ENCODE results near the gene RCSD1. TPM values are rescaled to one million over a fixed set of nuclear protein-coding genes. Genes with fewer than 3 reads are reported as not detected.
"Not testable (repeated sequence)": the region's sequence is repeated elsewhere in the genome, so short reads cannot be mapped to it uniquely, and the experiment has no call there.

Gene RCSD1
- total RNA-seq, 1 donor from 2014 or later, result 32.7 TPM

DNA sequence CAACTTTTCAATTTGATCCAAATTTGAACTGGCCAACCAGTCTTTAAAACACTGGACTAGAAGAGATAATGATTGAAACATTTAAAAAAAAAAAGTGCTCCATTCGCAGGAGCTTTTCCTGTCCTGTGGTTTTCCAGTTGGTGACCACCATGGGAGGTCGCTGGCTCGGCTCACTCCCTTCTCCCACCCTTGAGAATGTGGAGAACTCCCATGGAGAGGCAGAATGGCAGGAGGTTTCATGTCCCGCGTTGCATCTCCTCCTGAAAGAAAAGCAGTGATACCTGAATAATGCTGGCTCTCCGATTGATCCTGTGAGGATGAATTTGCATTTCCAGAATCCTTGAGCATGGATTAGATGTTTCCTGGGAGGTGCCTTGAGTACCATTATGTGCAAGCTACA lies 75.2 kb downstream of the RCSD1 start:
- intact Hi-C loops (cut with DNase I), result no loop called here
- DNase-seq (ENCODE audit: low spot score), result no peak

DNA sequence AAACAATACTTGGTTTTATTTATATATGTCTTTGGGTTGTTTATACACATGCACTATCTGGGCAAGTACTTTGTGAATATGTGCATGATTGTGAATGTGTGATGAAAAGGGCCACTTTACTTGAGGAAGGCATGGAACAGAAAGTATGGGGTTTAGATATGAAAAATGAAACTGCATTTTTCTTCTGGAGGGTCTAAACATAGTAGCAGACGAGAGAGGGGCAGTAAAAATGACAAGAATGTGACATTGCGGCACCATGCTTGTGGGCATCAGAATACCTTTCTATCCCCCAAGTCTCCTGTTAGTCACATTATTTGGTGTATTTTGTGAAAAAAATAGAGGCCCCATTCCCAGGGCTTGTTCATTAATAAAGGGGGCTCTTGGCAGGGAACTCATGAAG lies 76.3 kb downstream of the RCSD1 start:
- intact Hi-C loops (cut with DNase I), result no loop called here
- no peak for DNase-seq (ENCODE audit: low spot score)

DNA sequence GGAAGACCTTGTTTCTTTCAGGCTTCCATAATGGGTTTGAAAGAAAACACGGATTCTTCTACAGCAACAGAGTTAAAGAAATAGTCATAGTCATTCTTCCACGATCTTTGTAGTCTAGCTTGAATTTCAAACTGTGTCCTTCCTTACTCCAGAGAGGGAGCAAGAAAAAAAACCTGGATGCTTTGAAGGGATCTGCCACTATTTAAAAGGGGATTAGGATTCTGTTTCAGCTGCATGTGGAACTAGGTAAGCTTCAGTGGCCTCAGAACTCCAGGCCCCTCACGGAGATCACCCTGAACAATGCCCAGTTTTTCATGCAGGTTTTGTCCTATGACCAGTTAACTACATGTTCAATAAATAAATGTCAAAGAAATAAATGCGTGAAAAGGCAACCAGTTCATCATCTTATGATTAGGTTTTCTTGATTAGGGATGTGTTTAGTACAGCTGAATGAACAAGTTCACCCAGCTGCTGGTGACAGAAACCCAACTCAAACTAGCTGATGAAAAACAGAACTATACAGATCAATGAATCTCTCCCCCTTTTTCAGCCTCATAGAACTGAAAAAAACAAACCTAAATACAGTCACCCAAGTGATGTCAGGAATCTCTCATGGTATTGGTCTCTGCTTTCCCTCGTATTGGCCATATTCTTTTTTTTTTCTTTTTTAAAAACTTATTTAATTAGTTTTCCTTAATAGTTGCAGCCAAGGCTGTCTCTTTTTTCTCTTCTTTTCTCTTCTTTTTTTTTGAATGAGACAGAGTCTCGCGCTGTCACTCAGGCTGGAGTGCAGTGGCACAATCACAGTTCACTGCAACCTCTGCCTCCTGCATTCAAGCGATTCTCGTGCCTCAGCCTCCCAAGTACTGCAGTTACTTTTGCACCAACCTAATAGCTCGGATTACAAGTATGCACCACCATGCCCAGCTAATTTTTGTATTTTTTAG lies 77.2 kb downstream of the RCSD1 start:
- no peak for DNase-seq (ENCODE audit: low spot score)
- intact Hi-C loops (cut with DNase I), result no loop called here

DNA sequence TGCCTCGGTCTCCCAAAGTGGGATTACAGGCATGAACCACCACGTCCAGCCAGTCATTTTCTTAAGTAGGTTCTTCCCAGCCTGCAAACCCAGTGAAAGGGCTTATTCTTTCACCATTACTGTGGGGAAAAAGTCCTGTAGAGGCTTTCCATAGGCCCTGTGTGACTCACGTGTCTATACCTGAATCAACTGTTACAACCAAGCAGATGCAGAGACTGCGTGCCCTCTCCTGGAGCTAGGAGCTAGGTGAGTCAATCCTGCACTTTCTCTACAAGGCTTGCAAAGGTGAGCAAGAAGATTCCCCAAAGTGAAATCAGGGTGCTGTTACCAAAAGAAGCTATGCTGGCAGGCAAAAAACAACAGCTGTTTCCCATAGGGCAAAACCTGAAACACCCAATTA lies 77.9 kb downstream of the RCSD1 start:
- intact Hi-C loops (cut with DNase I), result no loop called here
- no peak for DNase-seq (ENCODE audit: low spot score)

DNA sequence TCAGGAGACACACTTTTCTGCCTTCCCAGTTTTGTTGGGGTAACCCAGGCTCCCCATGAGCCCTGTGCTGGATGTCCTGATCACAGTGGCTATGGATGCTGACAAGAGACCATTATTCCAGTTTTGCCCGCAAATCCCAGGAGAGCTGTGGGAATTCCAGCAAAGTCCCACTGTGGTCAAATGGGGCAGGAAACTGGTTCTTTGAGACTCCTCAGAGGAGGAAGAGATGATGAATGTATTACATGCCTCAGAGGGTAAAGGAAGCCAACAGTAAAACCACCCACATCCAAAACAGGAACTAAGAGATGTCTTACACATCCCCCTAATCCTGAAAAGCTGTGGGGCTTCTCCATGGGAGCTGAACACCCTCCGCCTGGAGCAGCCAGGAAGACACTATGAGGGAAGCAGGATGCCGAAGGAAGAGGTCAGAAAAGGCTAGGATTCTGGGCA lies 78.9 kb downstream of the RCSD1 start:
- DNase-seq (ENCODE audit: low spot score), result no peak
- intact Hi-C loops (cut with DNase I), result no loop called here

DNA sequence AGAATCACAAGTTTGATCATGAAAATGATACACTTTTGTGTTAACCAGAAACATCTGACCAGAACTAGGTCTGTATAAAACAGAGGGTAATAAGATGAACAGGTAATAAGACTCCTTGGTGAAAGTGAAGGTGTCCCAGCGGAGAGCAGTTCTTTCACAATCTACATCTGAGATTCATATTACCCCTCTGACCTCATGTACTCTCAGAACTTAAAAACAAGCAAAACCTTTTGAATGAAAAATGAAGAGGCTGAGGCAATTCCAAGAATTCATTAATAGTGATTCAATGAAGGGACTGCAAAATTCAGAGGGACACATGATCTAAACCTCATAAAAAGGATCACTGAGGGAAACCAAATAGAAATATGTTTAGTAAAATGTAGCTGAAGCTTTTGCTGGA lies 80.8 kb downstream of the RCSD1 start:
- intact Hi-C loops (cut with DNase I), result no loop called here
- no peak for DNase-seq (ENCODE audit: low spot score)

DNA sequence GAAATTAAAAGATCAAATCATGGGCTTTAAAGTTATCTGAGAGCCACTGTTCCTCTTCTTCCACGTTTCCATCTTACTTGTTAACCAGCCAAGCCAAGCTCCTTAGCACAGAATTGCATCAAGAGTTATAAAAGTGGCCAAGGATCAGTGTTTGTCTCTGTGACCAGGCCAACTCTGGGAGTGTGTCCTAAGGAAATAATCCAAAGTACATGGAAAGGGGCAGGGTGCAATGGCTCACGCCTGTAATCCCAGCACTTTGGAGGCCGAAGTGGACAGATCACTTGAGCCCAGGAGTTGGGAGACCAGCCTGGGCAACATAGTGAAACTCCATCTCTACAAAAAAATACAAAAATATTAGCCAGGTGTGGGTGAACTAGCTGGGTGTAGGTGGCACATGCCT lies 81.8 kb downstream of the RCSD1 start:
- no peak for DNase-seq (ENCODE audit: low spot score)
- intact Hi-C loops (cut with DNase I), result no loop called here

DNA sequence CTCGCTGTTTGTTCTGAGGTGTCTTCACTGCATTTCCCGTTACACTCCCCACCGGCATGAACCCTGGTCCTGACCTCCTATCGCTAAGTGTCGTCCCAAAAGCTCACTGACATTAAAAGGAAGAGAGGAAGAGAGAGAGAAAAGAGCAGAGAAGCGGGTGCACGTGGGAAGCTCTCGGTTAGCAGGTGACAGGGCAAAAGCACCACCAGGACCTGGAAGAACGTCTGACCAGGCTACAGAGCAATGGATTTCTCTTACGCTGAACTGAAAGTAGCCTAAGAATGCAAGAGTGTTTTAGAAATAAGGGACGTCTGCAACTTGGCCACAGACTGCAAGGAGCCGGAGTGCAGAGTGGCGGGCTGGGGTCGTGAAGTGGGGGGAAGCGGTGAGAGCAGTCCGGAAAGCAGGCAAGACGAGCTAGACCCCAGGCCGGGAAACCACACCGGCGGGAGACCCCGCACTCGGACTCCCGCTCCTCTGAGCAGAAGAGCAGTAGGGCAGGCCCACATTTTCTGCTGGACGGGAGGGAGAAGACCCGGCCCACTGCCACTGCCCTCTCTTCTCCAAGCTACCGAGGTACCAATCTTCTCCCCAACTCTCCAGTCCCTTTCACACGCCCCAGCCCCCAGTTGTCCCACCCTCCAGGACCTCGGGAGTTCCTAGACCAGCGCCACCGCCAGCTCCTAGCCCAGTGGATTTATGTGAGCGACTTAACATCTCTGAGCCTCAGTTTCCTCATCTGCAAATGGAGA lies 83.5 kb downstream of the RCSD1 start:
- DNase-seq (ENCODE audit: low spot score), result no peak
- intact Hi-C loops (cut with DNase I), result loop anchor here (2.0 kb wide), 2 partner anchors 83 to 221 kb away; no protein-coding TSS in a partner anchor

DNA sequence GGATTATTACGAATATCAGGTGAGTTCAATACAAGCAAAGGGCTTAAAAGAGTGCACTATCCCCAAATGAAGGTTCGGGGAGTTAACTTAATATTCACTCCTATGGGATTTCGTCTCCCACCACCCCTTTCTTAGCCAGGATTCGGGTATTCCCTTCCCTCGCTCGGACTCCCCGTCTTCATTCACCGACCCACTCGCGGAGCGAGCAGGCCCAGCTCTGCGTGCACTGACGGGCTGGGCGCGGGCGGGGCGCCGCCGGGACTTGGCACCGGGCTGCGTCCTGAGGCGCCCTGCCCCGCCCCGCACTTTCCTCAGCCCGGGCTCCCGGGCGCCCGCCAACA lies 84.0 kb downstream of the RCSD1 start:
- peak; percentile 90 for DNase-seq (ENCODE audit: low spot score)
- intact Hi-C loops (cut with DNase I), result loop anchor here (2.0 kb wide), 2 partner anchors 83 to 221 kb away; no protein-coding TSS in a partner anchor

DNA sequence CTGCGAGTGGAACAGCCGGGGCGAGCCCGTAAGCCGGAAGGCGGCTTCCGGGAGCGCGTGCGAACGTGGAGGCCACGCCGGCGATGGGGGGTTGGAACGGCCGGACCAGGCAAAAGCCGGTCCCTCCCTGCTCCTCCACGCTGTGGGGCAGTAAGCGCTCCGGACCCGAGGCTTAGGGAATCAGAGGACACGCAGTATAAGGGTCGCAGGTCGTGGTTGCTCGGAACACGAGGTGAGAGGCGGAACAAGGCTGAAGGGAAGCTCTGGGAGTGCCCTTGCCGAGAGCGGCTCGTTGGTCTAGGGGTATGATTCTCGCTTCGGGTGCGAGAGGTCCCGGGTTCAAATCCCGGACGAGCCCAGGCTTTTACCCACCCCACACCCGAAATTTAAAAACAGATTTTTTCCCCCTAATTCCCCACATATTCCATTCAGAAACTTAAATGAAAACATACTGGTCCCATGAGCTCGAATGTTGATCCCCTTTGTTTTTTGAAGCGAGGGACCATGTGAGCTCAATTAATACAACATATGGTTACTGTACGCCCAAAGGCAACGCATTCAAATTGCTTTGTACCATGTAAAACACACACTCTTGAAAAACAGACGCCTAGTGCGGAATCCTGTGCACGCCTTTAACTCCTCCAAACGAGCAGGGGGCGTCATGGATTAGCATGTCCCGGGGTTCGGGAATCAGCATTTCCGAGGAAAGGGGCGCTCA lies 84.6 kb downstream of the RCSD1 start:
- intact Hi-C loops (cut with DNase I), result loop anchor here (2.0 kb wide), 2 partner anchors 82 to 220 kb away; no protein-coding TSS in a partner anchor
- DNase-seq (ENCODE audit: low spot score), result peak; percentile 94

DNA sequence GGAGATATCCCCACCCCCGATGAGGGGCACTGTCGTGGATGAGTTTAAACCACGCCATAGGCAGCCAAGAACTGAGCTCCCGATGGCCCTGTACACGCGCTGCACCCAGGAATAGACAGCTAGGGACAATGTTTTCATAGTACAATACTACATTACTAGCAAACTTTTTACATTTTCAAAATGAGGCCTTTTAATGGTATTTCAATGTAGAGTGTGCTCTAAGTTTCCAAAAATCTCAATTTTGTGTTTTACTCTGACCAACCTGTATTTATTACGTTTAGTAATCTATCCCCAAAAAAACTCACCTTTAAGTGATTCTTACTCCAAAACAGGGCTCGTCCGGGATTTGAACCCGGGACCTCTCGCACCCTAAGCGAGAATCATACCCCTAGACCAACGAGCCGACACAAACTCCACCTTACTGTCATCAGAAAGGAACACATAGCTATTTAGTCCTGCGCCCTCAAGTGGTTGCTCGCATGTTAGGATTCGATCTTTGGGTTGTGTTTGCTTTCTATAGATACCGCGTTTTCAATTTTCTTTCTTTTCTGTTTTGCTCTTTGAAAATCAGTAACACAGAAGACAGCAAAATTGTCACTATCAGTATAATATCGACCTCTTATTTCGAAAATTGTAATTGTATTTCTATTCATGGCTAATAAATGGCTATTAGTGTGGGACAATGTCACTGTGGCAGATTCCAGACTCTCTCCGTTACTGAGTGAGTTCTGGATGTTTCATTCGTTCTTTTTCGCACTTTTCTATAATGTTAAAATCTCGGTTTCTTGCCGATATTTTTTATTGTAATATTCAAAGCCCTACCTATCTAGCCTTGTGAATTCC lies 85.3 kb downstream of the RCSD1 start:
- DNase-seq (ENCODE audit: low spot score), result peak; percentile 87
- intact Hi-C loops (cut with DNase I), result loop anchor here (2.0 kb wide), 2 partner anchors 81 to 219 kb away; no protein-coding TSS in a partner anchor

DNA sequence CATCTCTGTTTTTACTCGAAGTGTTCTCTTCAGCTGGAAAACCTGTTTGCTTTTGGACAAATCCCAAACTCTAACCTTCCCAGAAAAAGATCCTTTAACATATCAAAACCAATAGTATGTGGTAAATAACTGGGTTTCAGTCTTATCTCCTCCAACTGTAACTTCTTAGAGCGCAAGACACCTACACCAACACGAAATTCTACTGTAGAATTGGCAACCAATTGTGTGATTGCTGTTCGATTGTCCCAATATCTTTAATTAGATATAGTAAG lies 85.9 kb downstream of the RCSD1 start:
- intact Hi-C loops (cut with DNase I), result loop anchor here (2.0 kb wide), 2 partner anchors 81 to 219 kb away; no protein-coding TSS in a partner anchor
- DNase-seq (ENCODE audit: low spot score), result no peak

DNA sequence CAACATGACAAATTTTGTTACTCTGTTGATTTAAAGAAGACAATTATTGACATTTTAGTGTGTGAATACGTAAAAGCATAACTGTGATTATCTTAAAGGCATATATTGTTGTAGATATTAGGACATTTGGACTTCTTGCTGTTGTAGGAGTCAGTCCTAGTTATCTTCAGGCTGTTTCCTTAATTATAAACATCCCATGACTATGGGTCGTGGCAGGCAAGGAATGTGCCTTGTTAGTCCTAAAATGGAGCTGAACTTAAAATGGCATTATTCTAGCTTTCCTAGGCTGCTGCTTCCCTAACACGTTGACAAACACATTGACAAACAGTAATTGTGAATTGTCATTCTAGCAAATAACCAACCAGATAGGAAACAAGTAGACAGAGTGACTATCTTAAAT lies 87.3 kb downstream of the RCSD1 start:
- no peak for DNase-seq (ENCODE audit: low spot score)
- intact Hi-C loops (cut with DNase I), result no loop called here

DNA sequence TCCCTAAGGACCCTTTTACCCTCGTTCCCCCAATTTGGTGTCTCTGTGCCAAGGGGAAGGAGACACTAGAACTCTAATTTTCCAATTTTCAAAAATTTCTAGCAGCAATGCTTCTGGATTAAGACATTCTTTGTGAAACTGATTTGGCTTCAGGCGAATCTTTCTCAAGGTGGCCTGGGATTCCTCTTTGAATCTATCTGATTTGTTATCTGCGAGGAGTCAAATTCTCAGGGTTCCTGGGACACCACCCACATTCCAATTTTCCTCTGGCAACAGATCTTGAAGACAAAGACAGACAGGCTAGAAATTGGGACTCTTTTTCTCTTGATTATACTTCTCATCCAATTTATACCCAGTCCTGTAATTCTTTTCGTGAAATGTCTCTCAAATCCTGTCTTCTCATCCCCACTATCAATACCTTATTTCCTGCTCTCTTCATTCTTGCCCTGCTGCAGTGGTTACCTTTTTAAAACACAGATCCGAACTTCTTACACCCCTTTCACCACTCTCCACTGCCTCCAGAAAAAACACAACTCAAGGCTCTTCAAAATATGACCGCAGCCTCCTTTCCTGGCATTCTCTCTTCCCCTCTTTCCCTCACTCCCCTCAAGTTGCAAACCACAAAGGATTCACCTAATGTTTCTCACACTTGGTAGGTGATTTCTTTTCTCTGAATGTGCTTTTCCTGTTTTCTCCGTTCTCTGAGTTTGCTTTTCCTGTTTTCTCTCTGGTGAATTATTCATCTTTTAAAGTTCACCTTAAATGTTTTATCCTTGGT lies 89.1 kb downstream of the RCSD1 start:
- intact Hi-C loops (cut with DNase I), result no loop called here
- no peak for DNase-seq (ENCODE audit: low spot score)

DNA sequence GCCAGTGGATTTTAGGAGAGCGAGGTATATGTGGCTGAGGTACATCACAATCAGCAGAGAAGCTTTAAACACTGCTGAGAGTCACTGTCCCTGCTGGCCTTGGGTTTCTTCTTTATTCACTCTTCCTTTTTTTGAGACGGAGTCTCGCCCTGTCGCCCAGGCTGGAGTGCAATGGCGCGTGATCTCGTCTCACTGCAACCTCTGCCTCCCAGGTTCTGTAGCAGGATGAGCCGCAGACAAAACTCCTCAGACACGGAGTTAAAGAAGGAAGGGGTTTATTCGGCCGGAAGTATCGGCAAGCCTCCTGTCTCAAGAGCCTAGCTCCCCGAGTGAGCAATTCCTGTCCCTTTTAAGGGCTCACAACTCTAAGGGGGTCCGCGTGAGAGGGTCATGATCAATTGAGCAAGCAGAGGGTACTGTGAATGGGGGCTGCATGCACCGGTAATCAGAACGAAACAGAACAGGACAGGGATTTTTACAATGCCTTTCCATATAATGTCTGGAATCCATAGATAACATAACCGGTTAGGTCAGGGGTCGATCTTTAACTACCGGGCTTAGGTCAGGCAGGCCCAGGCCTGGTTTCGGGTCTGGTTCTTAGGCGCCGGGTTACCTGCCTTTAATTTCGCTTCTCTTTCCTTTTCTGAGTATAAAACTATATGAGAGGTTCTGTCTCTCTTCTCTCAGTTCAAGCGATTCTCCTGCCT lies 89.8 kb downstream of the RCSD1 start:
- not testable (repeated sequence) for DNase-seq (ENCODE audit: low spot score)
- intact Hi-C loops (cut with DNase I), result loop anchor here (2.0 to 5.0 kb wide), 3 partner anchors 83 to 362 kb away; partner anchors contain the start of genes DCAF6 and MPC2

DNA sequence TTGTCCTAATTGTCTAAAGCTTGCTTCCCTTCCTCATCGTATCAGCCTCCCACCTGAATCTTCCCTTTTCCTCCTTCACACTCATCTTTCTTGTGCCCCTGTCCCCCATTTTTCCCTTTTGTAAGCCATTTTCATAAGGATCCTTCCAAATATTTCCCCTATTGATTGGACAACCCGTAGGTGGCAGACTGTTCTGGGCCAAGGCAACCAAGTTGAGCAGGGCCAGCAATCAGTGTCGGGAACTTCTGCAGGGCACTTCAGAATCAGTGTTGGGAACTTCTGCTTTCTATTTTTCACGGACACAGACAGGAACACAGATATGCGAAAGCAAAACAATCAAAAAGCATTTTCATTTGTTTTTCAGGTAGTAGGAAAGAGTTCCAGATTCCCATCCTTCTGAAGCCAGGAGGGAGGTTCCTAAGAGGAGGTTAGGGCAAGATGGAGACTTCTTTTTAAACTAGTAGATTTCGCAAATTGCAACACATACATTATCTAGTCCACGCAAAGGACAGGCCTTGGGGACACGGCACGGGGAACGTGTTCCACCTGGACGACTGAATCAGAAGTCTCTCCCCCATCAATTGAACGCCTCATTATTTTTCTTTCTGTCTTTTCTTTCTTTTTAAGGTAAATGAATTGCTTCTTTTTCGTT lies 91.1 kb downstream of the RCSD1 start:
- DNase-seq (ENCODE audit: low spot score), result peak; percentile 82
- intact Hi-C loops (cut with DNase I), result loop anchor here (2.0 to 5.0 kb wide), 3 partner anchors 82 to 361 kb away; partner anchors contain the start of genes DCAF6 and MPC2

DNA sequence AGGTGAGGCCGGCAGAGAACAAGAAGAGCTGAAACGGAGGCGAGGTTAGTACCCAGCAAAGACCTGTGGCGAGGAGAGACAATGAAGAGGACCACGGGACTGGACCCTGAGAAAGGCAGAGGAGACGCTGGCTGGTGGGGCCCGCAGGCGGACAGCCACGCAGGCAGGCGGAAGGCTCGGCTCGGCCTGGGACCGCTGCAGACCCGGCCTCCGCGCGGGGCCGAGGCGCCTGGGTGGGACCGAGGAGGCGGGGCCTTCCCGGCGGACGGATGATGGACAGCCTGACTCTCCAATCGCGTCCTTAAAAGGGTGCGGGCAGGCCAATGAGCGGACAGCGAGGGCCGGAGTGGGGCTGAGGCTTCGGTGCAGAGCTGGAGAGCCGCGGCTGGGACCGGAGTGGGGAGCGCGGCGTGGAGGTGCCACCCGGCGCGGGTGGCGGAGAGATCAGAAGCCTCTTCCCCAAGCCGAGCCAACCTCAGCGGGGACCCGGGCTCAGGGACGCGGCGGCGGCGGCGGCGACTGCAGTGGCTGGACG lies 91.7 kb downstream of the RCSD1 start, which contains the start of gene MPZL1:
TSS of gene MPZL1 (plus strand) at position 366 of the 535 bp plus-strand sequence. CDS start 170 bp downstream, outside the sequence.
- DNase-seq (ENCODE audit: low spot score), result peak; percentile 99
- intact Hi-C loops (cut with DNase I), result loop anchor here (2.0 to 5.0 kb wide), 3 partner anchors 81 to 361 kb away; partner anchors contain the start of genes DCAF6 and MPC2

Measured in cardiac septum (tissue), 1 donor.